PC-9 (cell line): ENCODE results near the gene TSPAN3.

Experiments
- CTCF ChIP-seq: fragments of 200-600 bp; sonication (generic); conservative IDR thresholded peaks from 2 replicates; pipeline ENCODE4 v1.6.1; 2017; ENCODE audit warnings: mixed run types, antibody characterized with exemption, mild to moderate bottlenecking, moderate library complexity
- EZH2 ChIP-seq: fragments of 200-600 bp; sonication (generic); IDR thresholded peaks from 2 replicates; pipeline ENCODE4 v1.8.0; 2017; ENCODE audit warnings: antibody characterized with exemption, low read depth

GRCh38 chr15:77012117-77012712 is 58.7 kb downstream of the TSPAN3 start:
- TF ChIP-seq CTCF (no peak), EZH2 (no peak)
